NB4 (cell line): Measurements from ENCODE around the gene THSD4.

Source experiments
- MAX ChIP-seq: IDR thresholded peaks from 2 replicates; pipeline ENCODE4 v1.6.1; 2011; ENCODE audit warnings: low read depth, low read length
- POLR2A ChIP-seq: IDR thresholded peaks from 2 replicates; pipeline ENCODE4 v1.6.1; 2011; ENCODE audit warnings: mild to moderate bottlenecking; ENCODE audit not compliant: insufficient read length; ENCODE audit errors: extremely low read depth
- TF ChIP-seq, protein P1 (sequence below): IDR thresholded peaks from one replicate; pipeline ENCODE4 v1.5.1; 2012; ENCODE audit warnings: low read depth, low read length

- TF ChIP-seq, protein P1, sequence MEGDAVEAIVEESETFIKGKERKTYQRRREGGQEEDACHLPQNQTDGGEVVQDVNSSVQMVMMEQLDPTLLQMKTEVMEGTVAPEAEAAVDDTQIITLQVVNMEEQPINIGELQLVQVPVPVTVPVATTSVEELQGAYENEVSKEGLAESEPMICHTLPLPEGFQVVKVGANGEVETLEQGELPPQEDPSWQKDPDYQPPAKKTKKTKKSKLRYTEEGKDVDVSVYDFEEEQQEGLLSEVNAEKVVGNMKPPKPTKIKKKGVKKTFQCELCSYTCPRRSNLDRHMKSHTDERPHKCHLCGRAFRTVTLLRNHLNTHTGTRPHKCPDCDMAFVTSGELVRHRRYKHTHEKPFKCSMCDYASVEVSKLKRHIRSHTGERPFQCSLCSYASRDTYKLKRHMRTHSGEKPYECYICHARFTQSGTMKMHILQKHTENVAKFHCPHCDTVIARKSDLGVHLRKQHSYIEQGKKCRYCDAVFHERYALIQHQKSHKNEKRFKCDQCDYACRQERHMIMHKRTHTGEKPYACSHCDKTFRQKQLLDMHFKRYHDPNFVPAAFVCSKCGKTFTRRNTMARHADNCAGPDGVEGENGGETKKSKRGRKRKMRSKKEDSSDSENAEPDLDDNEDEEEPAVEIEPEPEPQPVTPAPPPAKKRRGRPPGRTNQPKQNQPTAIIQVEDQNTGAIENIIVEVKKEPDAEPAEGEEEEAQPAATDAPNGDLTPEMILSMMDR, result no peak
- TF ChIP-seq MAX, result no peak
- no peak for TF ChIP-seq POLR2A
Observed at GRCh38 chr15:71754660-71755059, 639.4 kb downstream of the THSD4 start.
